ENCODE results near the gene FAM78B.

Gene FAM78B

DNA sequence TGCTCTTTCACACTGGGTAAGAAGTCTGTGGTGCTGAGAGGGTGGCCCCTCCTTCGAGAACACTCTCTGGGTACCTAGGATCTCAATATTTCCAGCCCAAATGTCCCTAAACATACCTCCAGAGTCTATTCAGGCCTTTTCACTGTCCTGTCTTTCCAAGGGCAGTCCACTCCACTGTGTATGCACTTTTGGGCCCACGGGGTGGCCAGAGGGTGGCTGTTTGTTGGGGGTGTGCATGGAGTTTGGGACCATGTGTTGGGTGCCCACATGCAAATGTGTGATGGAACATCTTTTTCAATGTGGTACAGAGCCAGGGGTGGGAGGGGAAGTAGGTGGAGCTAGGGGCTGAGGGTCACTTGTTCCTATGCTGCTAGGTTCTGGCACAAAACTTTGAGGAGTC lies 87.5 kb downstream of the FAM78B start:
- Mint-ChIP-seq H3K4me1 (peaks cover 19% of the 10 kb centered on the region), H3K9me3 (no peaks in the 10 kb centered on the region), H3K4me3 (no peak overlapping the region), H3K27me3 (peaks cover 8% of the 10 kb centered on the region), H3K27ac (no peak overlapping the region)
- DNase-seq (no peak), ATAC-seq (no peak)

DNA sequence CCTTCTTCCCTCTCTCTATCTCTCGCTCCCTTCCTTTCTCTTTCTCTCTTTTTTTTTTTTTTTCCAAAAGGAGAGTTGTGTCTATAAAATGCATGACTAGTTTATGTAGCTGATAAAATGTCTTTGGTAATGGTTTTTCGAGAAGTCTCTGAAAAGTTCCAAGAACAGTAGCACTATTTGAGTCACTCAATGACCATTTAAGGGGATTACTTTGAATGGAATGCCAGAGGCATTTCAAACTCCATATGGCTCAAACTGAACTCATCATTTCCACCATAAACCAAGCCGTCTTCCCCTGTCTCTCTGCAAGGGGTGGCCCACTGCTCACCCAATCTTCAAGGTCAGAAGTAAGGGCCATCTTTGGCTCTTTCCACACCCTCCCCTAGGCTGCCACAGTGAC lies 93.3 kb downstream of the FAM78B start:
- no peak for DNase-seq
- ATAC-seq = no peak
- H3K9me3 Mint-ChIP-seq = no peaks in the 10 kb centered on the region
- no peaks in the 10 kb centered on the region for H3K27me3 Mint-ChIP-seq
- no peak overlapping the region for H3K4me3 Mint-ChIP-seq
- H3K4me1 Mint-ChIP-seq = no peaks in the 10 kb centered on the region
- H3K27ac Mint-ChIP-seq = no peak overlapping the region

DNA sequence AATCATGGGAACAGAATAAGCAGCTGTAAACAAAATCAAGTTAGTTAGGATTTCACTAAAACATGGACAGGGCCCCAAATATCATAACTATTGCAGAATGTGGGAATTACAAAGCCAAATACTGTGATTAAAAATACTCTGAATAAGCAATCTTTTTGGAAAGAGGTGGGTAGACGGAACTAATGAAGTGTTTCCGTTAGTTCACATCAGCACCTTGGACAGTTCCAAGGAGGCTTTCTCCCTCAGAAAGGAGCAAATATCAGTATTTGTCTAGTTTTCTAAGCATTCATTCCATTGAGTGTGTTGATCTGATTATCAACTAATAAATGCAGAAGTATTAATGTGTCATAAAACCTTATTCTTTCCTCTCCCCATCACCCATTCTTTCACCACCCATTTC lies 97.4 kb downstream of the FAM78B start:
- H3K4me1 Mint-ChIP-seq = no peaks in the 10 kb centered on the region
- ATAC-seq (no peak), DNase-seq (no peak)
- H3K9me3 Mint-ChIP-seq = no peaks in the 10 kb centered on the region
- H3K4me3 Mint-ChIP-seq = no peak overlapping the region
- no peak overlapping the region for H3K27ac Mint-ChIP-seq
- H3K27me3 Mint-ChIP-seq = no peaks in the 10 kb centered on the region

DNA sequence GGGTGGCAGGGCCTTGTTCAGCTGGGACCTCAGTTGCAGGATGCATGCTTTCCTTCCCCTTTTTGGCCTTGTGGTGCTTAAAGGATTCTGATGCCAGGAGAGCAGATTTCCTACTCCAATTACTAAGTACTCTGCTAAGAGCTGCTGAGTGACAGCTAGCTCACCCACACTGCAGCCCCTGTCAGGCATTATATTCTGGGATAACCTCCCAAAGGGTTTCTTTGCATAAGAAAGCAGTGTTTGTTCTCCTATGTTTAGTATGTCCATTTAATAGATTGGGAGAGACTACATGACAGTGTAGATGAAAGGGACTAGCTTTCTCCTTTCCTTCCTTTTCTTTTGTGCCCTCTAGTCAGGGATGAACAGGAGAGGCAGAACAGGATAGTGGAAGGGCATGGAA lies 100.7 kb downstream of the FAM78B start:
- DNase-seq (no peak), ATAC-seq (no peak)
- no peaks in the 10 kb centered on the region for H3K4me1 Mint-ChIP-seq
- H3K27me3 Mint-ChIP-seq = no peaks in the 10 kb centered on the region
- no peak overlapping the region for H3K4me3 Mint-ChIP-seq
- no peak overlapping the region for H3K27ac Mint-ChIP-seq
- no peaks in the 10 kb centered on the region for H3K9me3 Mint-ChIP-seq

DNA sequence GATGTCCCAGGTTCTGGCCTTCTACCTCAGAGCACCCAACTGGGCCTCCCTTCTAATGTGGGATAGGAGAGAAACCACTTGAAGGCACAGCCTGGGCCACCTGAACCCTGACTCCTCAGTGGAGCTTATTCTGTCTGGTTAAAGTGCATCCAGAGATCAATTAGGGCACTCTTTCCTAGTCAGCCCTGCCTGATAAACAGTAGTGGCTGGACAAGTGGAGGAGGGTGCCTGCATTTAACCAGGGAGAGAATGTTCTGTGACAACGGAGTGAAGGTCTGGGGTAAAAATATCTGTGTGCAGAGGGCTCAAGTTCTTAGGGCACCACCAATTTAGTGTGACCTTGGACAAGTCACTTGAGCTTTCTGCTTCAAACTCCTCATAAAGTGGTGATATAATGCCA lies 101.8 kb downstream of the FAM78B start:
- DNase-seq (no peak), ATAC-seq (no peak)
- Mint-ChIP-seq H3K27ac (no peak overlapping the region), H3K4me3 (no peak overlapping the region), H3K4me1 (no peaks in the 10 kb centered on the region), H3K9me3 (no peaks in the 10 kb centered on the region), H3K27me3 (peaks cover 4% of the 10 kb centered on the region)

DNA sequence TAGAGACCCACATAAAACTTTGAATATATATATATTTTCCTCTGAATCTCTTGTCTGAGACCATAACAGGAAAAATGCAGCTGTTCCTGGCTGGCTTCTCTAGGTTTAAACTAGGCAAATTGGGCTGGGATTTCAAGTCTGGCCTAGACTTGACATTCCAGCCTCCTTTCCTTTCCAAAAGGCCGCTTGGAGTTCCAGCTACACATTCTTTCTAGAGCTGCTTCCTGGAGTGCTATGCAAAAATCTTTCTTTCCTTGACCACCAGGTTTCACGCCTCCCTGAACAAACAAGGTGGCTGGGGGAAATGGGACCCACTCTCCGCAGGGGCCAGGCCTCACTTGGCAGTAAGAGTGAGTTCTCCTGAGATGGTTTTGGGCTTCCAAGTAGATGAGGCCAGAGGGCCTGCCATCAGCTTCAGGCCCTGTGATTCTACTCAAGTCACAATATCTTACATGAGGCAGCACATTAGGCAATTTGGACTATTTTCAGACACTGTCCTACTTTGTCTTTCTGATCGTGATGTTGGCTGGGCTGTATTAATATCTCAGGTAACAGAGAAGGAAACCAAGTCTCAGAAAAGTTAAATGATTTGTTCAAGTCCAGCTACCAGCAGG lies 102.4 kb downstream of the FAM78B start:
- no peak overlapping the region for H3K27ac Mint-ChIP-seq
- peaks cover 9% of the 10 kb centered on the region for H3K27me3 Mint-ChIP-seq
- ATAC-seq = no peak
- no peak overlapping the region for H3K4me3 Mint-ChIP-seq
- no peak for DNase-seq
- H3K9me3 Mint-ChIP-seq = no peaks in the 10 kb centered on the region
- no peaks in the 10 kb centered on the region for H3K4me1 Mint-ChIP-seq

DNA sequence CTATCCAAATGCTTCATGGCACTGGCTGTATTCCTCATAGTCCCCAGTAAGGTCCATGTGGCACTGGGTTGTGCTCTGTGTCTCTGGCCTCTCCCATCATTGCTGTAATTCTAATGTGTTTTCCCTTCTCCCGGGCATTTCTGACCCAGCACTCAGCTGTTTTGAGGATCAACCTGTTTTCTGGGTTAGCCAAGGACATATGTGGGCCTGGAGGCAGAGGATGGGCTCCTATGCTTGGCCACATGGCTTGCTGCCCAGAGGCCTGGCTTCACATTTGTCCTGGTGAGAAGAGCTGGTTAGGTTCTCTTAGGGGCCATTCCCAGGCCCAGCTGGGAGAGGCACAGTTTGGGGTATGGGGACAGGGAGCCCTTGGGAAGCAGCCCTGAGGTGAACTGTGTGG lies 103.1 kb downstream of the FAM78B start:
- Mint-ChIP-seq H3K4me3 (no peak overlapping the region), H3K27ac (peak overlapping the region in 1 of 2 donors; percentile 92), H3K27me3 (peaks cover 16% of the 10 kb centered on the region), H3K4me1 (no peaks in the 10 kb centered on the region), H3K9me3 (no peaks in the 10 kb centered on the region)
- ATAC-seq (no peak), DNase-seq (no peak)

DNA sequence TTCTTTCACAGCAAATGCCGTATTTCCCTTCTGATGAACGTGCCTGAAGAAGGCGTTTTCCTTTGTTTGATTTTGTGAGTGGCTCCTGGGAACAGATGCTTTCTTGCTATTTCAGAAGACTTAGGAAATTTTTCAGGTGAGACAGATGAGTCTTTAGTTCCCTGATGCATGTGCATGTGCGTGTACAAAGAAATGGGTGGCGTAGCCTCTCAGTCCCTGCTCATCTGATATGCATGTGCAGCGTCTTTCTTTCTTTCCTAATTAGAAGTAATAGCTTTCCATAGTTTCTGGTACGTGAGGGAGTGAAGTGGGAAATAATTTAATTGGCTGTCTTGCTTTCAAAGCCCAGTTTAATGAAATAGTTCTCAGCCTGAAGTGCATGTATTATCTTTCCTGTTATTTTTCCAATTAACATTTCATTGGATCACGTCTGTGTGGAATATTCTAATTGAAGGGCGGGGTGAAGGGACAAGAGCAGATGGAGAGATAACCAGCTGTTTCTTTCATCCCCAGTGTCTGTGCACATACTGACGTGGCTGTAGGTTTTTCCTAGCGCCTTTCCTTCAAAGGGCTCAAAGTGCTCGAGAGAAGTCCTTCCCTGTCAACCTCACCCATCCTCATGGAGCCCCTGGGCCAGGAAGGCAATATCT lies 104.3 kb downstream of the FAM78B start:
- Mint-ChIP-seq H3K9me3 (no peaks in the 10 kb centered on the region), H3K4me3 (no peak overlapping the region), H3K27me3 (peaks cover 21% of the 10 kb centered on the region), H3K4me1 (no peaks in the 10 kb centered on the region), H3K27ac (no peak overlapping the region)
- DNase-seq = no peak
- no peak for ATAC-seq

DNA sequence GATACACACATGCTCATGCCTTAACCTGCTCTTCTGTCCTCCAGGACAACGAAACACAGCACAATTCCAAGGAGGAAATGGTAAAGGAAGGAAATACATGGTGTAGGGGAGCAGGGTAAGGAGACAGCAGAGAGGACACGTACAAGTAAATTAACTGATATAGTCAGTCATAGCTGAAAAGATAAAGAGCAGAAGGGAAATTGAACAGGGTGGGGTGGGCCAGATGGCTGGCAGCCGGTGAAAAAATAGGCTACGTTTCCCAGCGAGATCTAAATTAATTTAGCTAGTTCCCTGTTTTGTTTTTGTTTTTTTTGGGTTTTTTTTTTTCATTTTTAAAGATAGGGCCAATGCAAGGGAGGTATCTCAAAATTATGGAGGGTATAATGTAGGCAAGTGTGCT lies 109.2 kb downstream of the FAM78B start:
- Mint-ChIP-seq H3K4me1 (no peaks in the 10 kb centered on the region), H3K9me3 (no peaks in the 10 kb centered on the region), H3K27me3 (peaks cover 45% of the 10 kb centered on the region), H3K27ac (no peak overlapping the region), H3K4me3 (no peak overlapping the region)
- no peak for DNase-seq
- ATAC-seq = no peak

DNA sequence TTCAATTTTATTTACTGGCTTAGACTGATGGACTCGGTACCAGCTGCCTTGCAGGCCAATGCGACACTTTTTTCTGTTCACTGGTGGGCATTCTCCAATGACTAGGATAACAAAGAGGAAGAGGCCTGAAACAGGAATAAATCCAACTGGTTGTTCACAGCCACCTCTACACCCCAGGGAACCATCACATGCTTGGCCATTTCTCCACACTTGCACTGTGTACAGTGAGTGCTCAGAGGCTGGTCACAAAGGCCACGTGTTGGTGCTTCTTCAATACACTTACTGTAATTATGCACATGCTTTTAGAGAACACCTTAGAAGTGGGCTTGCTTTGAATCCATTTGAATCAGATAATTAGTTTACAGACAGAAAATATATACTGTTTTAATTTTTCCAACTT lies 113.4 kb downstream of the FAM78B start:
- ATAC-seq (no peak), DNase-seq (no peak)
- Mint-ChIP-seq H3K4me1 (no peaks in the 10 kb centered on the region), H3K4me3 (no peak overlapping the region), H3K27ac (no peak overlapping the region), H3K27me3 (peaks cover 29% of the 10 kb centered on the region), H3K9me3 (no peaks in the 10 kb centered on the region)

DNA sequence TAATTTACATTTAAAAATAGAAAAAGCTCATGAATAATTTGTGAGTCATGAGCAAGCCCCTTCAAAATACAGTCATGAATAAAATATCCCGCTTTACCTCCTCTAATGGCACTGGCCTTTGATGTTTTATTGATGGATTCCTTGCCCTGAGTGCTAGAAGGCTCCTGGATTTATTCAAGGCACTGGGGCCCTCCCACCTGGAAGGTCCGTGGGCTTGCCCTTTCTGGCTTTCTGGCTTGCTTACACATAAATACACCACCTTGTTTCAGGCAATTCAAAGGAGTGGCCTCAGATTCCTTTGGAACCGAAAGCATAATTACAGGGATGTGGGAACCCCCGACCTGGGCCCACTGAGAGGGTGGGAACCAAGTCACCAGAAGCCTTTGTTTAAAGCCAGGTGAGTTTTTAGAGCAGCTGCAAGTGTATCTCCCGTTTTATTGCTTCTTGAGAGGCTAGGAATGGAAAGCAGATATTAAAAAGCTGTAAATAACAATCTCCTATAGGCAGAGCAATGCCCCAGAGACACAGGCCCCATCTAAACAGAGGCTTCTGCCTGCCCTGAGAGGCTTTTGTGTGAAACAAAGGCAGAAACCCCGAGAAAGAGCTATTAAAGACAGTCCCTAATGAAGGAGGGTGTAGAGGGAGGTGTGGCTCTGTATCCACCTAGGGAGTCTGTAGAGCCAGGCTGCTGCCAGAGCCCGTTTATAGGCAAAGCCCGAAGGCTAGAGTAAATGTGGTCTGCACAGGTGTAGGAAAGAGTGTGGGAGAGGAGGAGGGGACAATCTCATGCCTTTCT lies 126.4 kb downstream of the FAM78B start:
- no peak overlapping the region for H3K4me3 Mint-ChIP-seq
- ATAC-seq = no peak
- H3K27ac Mint-ChIP-seq = no peak overlapping the region
- no peak for DNase-seq
- peaks cover 0 to 6% of the 10 kb centered on the region in 2 donors for H3K9me3 Mint-ChIP-seq
- no peaks in the 10 kb centered on the region for H3K4me1 Mint-ChIP-seq
- H3K27me3 Mint-ChIP-seq = peaks cover 37% of the 10 kb centered on the region

DNA sequence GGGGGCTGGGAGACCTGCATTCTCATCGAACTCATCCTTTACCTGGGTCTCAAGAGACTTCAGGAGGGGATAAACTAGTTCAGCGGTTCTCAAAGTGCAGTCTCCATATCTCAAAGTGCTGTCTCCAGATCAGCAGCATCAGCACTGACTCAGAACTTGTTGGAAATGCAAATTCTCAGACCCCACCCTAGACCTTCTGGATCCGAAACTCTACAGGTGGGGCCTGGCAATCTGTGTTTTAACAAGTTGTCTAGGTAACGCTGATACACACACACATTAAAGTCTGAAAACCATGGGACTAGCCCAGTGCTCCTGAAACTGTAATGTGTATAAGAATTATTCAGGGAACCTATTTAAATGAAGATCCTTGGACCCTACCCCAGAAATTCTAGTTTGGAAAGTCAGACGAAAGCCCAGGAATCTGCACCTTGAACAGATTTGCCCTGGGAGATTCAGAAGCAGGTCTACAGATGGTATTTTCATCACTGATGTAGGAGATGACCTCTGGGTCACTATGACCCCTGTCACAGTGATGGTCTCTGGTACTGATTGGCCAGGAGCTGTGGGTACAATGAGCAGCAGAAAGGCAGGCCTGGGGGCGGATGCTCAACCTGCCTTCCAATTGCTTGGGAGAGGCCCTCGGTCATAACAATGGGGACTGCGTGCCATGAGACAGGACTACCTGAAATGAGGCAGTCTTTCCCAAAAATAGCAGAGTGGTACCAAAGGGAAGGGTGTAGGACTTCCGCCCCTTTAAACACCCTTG lies 127.2 kb downstream of the FAM78B start:
- DNase-seq = no peak
- H3K27me3 Mint-ChIP-seq = peaks cover 37% of the 10 kb centered on the region
- H3K27ac Mint-ChIP-seq = no peak overlapping the region
- H3K4me3 Mint-ChIP-seq = no peak overlapping the region
- no peaks in the 10 kb centered on the region for H3K4me1 Mint-ChIP-seq
- peaks cover 0 to 6% of the 10 kb centered on the region in 2 donors for H3K9me3 Mint-ChIP-seq
- ATAC-seq = no peak

DNA sequence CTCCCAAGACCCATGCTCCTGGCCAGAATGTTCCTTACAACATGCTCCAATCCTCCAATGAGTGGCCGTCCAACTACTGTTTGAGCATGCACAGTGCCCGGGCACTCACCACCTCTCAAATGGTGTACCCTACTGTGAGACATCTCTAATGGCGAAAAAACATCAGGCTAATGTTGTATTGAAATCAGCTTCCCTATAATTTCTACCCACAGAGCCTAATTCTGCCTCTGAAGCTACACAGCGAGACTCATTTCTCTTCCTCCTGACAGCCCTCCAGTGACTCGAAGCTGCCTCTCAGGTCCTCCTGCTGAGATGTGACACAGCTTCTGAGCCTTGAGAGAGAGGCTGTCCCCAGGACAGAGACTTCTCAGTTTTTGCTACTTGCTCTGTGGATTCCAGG lies 130.7 kb downstream of the FAM78B start:
- no peaks in the 10 kb centered on the region for H3K4me1 Mint-ChIP-seq
- no peak for ATAC-seq
- no peak for DNase-seq
- H3K4me3 Mint-ChIP-seq = no peak overlapping the region
- no peak overlapping the region for H3K27ac Mint-ChIP-seq
- H3K27me3 Mint-ChIP-seq = peaks cover 27% of the 10 kb centered on the region
- no peaks in the 10 kb centered on the region for H3K9me3 Mint-ChIP-seq

DNA sequence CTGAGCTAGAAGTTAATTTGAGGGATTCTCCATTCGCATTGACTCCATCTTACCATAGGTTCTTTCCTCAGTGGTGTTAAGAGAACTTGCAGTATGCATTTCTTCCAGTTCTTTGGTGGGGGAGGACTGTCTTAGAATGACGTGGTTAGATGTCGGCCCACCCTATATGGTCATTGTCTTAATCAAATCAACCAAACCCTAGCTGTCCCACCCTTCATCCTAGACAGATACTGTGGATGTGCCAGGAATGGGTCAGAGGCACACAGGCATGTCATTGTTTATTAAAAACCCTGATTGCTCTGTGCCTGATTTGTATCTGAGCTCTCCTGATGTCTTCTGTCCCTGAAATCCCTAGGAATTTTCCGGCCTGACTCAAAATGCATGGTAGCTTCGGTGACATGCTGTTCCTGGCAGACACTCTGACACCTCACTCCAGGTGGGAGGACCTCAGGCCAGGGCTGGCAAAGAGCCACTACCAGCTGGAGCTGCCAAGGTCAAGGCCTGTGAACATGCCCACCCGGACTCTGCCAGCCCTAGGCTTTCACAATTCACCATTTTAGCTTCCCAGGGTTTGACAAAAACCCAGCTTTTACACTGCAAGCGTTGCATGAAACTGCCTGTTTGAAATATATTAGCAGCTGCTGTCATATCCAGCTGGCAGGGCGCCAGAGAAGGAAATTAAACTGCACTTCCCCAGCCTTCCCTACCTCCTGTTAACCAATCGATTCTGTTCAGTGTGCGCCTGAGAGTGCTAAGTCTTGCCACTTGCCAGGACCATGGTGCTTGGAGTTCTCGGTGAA lies 134.0 kb downstream of the FAM78B start:
- H3K4me3 Mint-ChIP-seq = no peak overlapping the region
- peaks cover 43% of the 10 kb centered on the region for H3K27me3 Mint-ChIP-seq
- no peaks in the 10 kb centered on the region for H3K9me3 Mint-ChIP-seq
- no peaks in the 10 kb centered on the region for H3K4me1 Mint-ChIP-seq
- no peak overlapping the region for H3K27ac Mint-ChIP-seq
- ATAC-seq = no peak
- DNase-seq = no peak

DNA sequence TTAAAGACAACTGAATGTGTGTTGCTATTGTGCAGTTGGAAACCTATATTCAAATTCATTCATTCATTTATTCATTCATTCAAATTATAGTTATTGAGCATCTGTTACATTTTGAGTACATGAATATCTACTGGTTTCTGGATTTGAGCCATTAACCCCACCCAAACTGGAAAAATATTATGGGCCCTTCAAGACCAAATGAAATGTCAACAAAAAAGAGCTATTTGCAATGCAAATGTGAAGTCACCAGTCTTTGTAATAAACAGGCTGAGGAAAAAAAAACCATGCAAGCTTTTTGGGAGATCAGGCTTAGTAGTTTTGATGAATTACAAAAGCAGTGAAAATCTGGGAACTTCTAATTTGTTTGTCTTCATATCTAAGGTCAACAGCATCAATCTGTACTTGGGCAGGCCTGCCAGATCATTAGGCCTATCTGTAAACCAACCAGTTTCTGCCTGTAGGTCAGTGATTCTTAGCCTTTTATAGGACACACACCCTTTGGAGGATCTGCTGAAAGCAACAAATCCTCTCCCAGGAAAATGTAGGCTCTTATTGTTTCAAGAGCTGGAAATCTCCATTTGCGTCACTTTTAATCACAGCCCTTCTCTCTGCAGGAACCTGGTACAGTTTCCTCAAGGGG lies 134.7 kb downstream of the FAM78B start:
- H3K27me3 Mint-ChIP-seq = peaks cover 49% of the 10 kb centered on the region
- no peak for DNase-seq
- H3K27ac Mint-ChIP-seq = no peak overlapping the region
- ATAC-seq = no peak
- H3K9me3 Mint-ChIP-seq = no peaks in the 10 kb centered on the region
- H3K4me3 Mint-ChIP-seq = no peak overlapping the region
- no peaks in the 10 kb centered on the region for H3K4me1 Mint-ChIP-seq

Measured in stimulated activated naive CD8-positive, alpha-beta T cell treated with anti-CD3 and anti-CD28 coated beads, Interleukin-15, amount 100 ng/mL, for 72 hours (primary cell).